ENCODE measurements around the gene EMP1. TPM values are rescaled to one million over a fixed set of nuclear protein-coding genes. Genes with fewer than 3 reads are reported as not detected.

Gene EMP1
- total and polyA plus RNA-seq, 2 experiments from 2014 or later = 51.1 to 67.3 TPM

DNA sequence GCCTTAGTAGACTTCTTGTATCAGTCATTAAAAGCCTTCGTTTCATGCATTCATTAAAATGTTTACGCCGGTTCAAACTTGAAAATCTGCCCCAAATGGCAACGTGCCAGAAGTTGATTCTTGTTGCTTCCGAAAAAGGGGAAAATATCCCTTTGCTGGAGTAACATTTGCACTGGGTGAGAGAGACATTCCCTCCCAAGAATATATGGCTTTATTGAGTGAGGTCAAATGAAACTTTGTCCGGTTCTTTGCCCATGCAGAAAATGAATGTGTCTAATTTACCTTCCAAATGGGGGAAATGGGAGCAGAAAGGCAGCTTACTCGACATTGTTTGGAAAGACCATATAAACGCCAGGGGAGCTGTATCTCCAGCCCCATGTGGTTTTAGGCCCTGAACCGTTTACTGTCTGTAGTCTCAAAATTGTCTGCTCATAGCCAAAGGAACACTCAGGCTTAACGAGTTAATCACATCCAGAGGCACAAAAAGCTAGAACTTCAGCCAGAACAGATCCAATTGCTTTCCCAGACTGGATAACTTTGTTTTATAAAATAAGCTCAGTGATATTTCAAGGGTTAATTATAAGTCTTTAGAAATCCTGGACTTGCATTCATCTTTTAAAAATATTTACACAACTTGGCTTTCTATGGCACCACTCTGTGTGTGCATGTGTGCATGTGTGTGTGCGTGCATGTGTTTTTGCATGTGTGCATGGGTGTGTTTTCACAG is 2.9 kb upstream of the EMP1 start:
- no peak overlapping the region for H2AFZ ChIP-seq
- no peaks in the 10 kb centered on the region for H4K20me1 ChIP-seq (ENCODE audit: insufficient read depth, poor library complexity, severe bottlenecking)
- TF ChIP-seq, protein P1, sequence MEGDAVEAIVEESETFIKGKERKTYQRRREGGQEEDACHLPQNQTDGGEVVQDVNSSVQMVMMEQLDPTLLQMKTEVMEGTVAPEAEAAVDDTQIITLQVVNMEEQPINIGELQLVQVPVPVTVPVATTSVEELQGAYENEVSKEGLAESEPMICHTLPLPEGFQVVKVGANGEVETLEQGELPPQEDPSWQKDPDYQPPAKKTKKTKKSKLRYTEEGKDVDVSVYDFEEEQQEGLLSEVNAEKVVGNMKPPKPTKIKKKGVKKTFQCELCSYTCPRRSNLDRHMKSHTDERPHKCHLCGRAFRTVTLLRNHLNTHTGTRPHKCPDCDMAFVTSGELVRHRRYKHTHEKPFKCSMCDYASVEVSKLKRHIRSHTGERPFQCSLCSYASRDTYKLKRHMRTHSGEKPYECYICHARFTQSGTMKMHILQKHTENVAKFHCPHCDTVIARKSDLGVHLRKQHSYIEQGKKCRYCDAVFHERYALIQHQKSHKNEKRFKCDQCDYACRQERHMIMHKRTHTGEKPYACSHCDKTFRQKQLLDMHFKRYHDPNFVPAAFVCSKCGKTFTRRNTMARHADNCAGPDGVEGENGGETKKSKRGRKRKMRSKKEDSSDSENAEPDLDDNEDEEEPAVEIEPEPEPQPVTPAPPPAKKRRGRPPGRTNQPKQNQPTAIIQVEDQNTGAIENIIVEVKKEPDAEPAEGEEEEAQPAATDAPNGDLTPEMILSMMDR (IDR thresholded peaks at IDR 0.05; ENCODE audit: poor library complexity) = no peak
- no peak for TF ChIP-seq EZH2phosphoT487 (IDR thresholded peaks at IDR 0.05; ENCODE audit: low read depth, severe bottlenecking, unreplicated experiment)
- TF ChIP-seq EZH2 (IDR thresholded peaks at IDR 0.05; ENCODE audit: borderline replicate concordance) = no peak
- peaks cover 38% of the 10 kb centered on the region for H3K4me1 ChIP-seq (ENCODE audit: insufficient read depth)
- H3K4me3 ChIP-seq = no peak overlapping the region
- peak overlapping the region; percentile 91 for H3K27ac ChIP-seq
- H3K9me3 ChIP-seq (ENCODE audit: low read depth) = no peaks in the 10 kb centered on the region
- H3K9me2 ChIP-seq (replicated peaks; ENCODE audit: insufficient read depth) = no peaks in the 10 kb centered on the region
- peaks cover 4% of the 10 kb centered on the region for H3K79me2 ChIP-seq
- 60% methylated on average over 11 of the region's 11 CpGs for WGBS (ENCODE audit: low lambda C conversion rate, missing lambda C conversion rate)
- H3K4me2 ChIP-seq = no peak overlapping the region
- no peak for DNase-seq (ENCODE audit: low spot score)
- H3K36me3 ChIP-seq (replicated peaks; ENCODE audit: insufficient read depth, low read depth) = no peaks in the 10 kb centered on the region
- no peaks in the 10 kb centered on the region for H3K27me3 ChIP-seq

DNA sequence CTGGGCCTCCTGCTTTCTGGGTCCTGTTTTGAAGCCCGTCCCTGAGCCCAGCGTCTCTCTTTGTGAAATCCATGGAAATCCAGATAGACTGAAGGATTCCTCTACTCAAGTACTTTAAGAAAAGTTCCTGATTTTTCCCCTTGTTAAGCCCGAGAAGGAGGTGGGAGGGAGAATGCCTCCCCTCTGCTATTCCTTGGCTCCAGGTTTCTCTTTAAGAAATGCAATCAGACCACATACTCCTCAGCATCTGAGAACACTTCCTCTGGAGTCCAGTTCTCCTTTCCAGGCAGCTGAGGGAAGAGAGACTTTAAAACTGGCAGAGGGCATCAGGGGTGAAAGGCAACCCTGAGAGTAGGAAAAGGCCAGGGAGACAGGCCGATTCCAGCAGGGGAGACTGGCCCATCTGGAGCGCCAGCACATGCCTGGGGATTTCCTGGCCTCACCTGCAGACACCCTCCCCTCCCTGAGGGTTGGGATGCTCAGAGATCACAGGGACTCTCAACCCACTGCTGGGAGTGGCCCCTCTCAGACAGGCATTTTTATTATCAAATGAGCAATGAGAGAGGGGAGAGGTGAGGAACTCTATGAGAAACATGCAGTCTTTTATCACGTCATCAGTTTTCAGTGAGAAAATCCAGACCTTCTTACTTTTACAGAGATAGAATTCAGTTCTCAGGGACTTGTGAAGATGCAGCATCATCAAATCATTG is 2.0 kb upstream of the EMP1 start:
- H3K9me2 ChIP-seq (replicated peaks; ENCODE audit: insufficient read depth) = no peaks in the 10 kb centered on the region
- no peaks in the 10 kb centered on the region for H4K20me1 ChIP-seq (ENCODE audit: insufficient read depth, poor library complexity, severe bottlenecking)
- H3K27me3 ChIP-seq = no peaks in the 10 kb centered on the region
- TF ChIP-seq EZH2phosphoT487 (IDR thresholded peaks at IDR 0.05; ENCODE audit: low read depth, severe bottlenecking, unreplicated experiment) (no peak), EZH2 (IDR thresholded peaks at IDR 0.05; ENCODE audit: borderline replicate concordance) (no peak)
- TF ChIP-seq, protein P1 (IDR thresholded peaks at IDR 0.05; ENCODE audit: poor library complexity) = no peak
- no peak overlapping the region for H2AFZ ChIP-seq
- H3K9me3 ChIP-seq (ENCODE audit: low read depth) = no peaks in the 10 kb centered on the region
- peaks cover 4% of the 10 kb centered on the region for H3K79me2 ChIP-seq
- peak overlapping the region; percentile 21 for H3K4me2 ChIP-seq
- DNase-seq (ENCODE audit: low spot score) = peak; percentile 72
- 38% methylated on average over 6 of the region's 6 CpGs for WGBS (ENCODE audit: low lambda C conversion rate, missing lambda C conversion rate)
- peaks cover 38% of the 10 kb centered on the region for H3K4me1 ChIP-seq (ENCODE audit: insufficient read depth)
- H3K36me3 ChIP-seq (replicated peaks; ENCODE audit: insufficient read depth, low read depth) = no peaks in the 10 kb centered on the region
- H3K27ac ChIP-seq = peak overlapping the region; percentile 91
- H3K4me3 ChIP-seq = no peak overlapping the region

GRCh38 chr12:13195250-13195649 is 1.3 kb upstream of the EMP1 start:
- Histone ChIP-seq H3K36me3 (replicated peaks; ENCODE audit: insufficient read depth, low read depth) (no peaks in the 10 kb centered on the region), H2AFZ (no peak overlapping the region), H3K4me2 (peak overlapping the region; percentile 71), H3K27me3 (no peaks in the 10 kb centered on the region), H3K4me1 (ENCODE audit: insufficient read depth) (peaks cover 38% of the 10 kb centered on the region), H4K20me1 (ENCODE audit: insufficient read depth, poor library complexity, severe bottlenecking) (no peaks in the 10 kb centered on the region), H3K9me3 (ENCODE audit: low read depth) (no peaks in the 10 kb centered on the region), H3K4me3 (no peak overlapping the region), H3K27ac (peak overlapping the region; percentile 91), H3K79me2 (peaks cover 4% of the 10 kb centered on the region), H3K9me2 (replicated peaks; ENCODE audit: insufficient read depth) (no peaks in the 10 kb centered on the region)
- DNase-seq (ENCODE audit: low spot score) = no peak
- TF ChIP-seq EZH2phosphoT487 (IDR thresholded peaks at IDR 0.05; ENCODE audit: low read depth, severe bottlenecking, unreplicated experiment) (no peak), EZH2 (IDR thresholded peaks at IDR 0.05; ENCODE audit: borderline replicate concordance) (no peak)
- TF ChIP-seq, protein P1 (IDR thresholded peaks at IDR 0.05; ENCODE audit: poor library complexity) = no peak
- 91% methylated on average over 4 of the region's 4 CpGs for WGBS (ENCODE audit: low lambda C conversion rate, missing lambda C conversion rate)
